Loucy (cell line): ENCODE results near the gene PPP1R2B.
A peak's percentile ranks its signal among the peaks of the same experiment; 100 is the strongest.

Experiments
- H2AFZ ChIP-seq: fragments of 200-600 bp; sonication (generic); 2 replicates; pipeline ENCODE4 v1.6.0; 2016; ENCODE audit warnings: antibody characterized with exemption, mild to moderate bottlenecking, low read length, moderate library complexity
- H3F3A ChIP-seq: fragments of 200-600 bp; 2 replicates; pipeline ENCODE4 v1.6.0; 2016; ENCODE audit warnings: antibody characterized with exemption, low read depth, mild to moderate bottlenecking
- H3K27me3 ChIP-seq: fragments of 200-600 bp; sonication (generic); 2 replicates; pipeline ENCODE4 v1.6.1; 2014; ENCODE audit warnings: low read length, mild to moderate bottlenecking; ENCODE audit not compliant: insufficient read depth, poor library complexity, severe bottlenecking
- H3K36me3 ChIP-seq: fragments of 200-600 bp; sonication (generic); 2 replicates; pipeline ENCODE4 v1.6.1; 2016; ENCODE audit warnings: low read length; ENCODE audit not compliant: insufficient read depth
- H3K4me1 ChIP-seq: fragments of 200-600 bp; sonication (generic); 2 replicates; pipeline ENCODE4 v1.5.1; 2014; ENCODE audit warnings: low read length, mild to moderate bottlenecking; ENCODE audit not compliant: insufficient read depth, poor library complexity, severe bottlenecking
- H3K4me2 ChIP-seq: fragments of 200-600 bp; sonication (generic); 2 replicates; pipeline ENCODE4 v1.6.0; 2014; ENCODE audit warnings: antibody characterized with exemption, low read length, low read depth, mild to moderate bottlenecking; ENCODE audit not compliant: poor library complexity, severe bottlenecking
- H3K4me3 ChIP-seq: fragments of 200-600 bp; sonication (generic); 2 replicates; pipeline ENCODE4 v1.5.1; 2014; ENCODE audit warnings: low read length, mild to moderate bottlenecking, mixed read lengths; ENCODE audit not compliant: poor library complexity, severe bottlenecking
- H3K79me2 ChIP-seq: fragments of 200-600 bp; sonication (generic); 2 replicates; pipeline ENCODE4 v1.6.1; 2014; ENCODE audit warnings: low read length; ENCODE audit not compliant: insufficient read depth
- H3K9ac ChIP-seq: fragments of 200-600 bp; sonication (generic); 2 replicates; pipeline ENCODE4 v1.6.0; 2014; ENCODE audit warnings: mild to moderate bottlenecking, low read depth, low read length, moderate library complexity; ENCODE audit not compliant: poor library complexity, severe bottlenecking
- H3K9me2 ChIP-seq: fragments of 200-600 bp; sonication (generic); replicated peaks from 2 replicates; pipeline ENCODE4 v1.6.1; 2016; ENCODE audit warnings: low read depth, low read length, mixed read lengths
- H3K9me3 ChIP-seq: fragments of 200-600 bp; sonication (generic); 2 replicates; pipeline ENCODE4 v1.6.1; 2014; ENCODE audit warnings: mild to moderate bottlenecking, antibody characterized with exemption, low read length, low read depth; ENCODE audit not compliant: insufficient read depth
- H4K20me1 ChIP-seq: fragments of 200-600 bp; sonication (generic); 2 replicates; pipeline ENCODE4 v1.6.0; 2014; ENCODE audit warnings: antibody characterized with exemption, low read length, mild to moderate bottlenecking; ENCODE audit not compliant: insufficient read depth, poor library complexity, severe bottlenecking
- CTCF ChIP-seq: fragments of 200-600 bp; sonication (generic); conservative IDR thresholded peaks from 2 replicates; pipeline ENCODE4 v1.5.1; 2014; ENCODE audit warnings: mild to moderate bottlenecking, antibody characterized with exemption, low read length
- EZH2phosphoT487 ChIP-seq: fragments of 200-600 bp; IDR thresholded peaks from 2 replicates; pipeline ENCODE4 v1.6.1; 2018; ENCODE audit warnings: antibody characterized with exemption, mild to moderate bottlenecking, moderate library complexity, borderline replicate concordance

PPP1R2B gene

GRCh38 chr5:156871212-156871611 is 21.1 kb downstream of the PPP1R2B start:
- Histone ChIP-seq H3K36me3 (no peaks in the 10 kb centered on the region), H3K9me3 (no peaks in the 10 kb centered on the region; the same call in 1 of the 2 replicates), H3K4me2 (no peak overlapping the region), H2AFZ (no peak overlapping the region), H3K27me3 (no peaks in the 10 kb centered on the region), H3K9ac (no peak overlapping the region), H3K4me3 (no peak overlapping the region), H3K79me2 (no peaks in the 10 kb centered on the region), H4K20me1 (no peaks in the 10 kb centered on the region), H3K9me2 (no peaks in the 10 kb centered on the region), H3K4me1 (peaks cover 12% of the 10 kb centered on the region), H3F3A (no peaks in the 10 kb centered on the region)
- no peak for TF ChIP-seq EZH2phosphoT487
- no peak for TF ChIP-seq CTCF

GRCh38 chr5:156879665-156880285 is 29.7 kb downstream of the PPP1R2B start:
- Histone ChIP-seq H3K27me3 (no peaks in the 10 kb centered on the region), H3K79me2 (no peaks in the 10 kb centered on the region), H3K9me2 (no peaks in the 10 kb centered on the region), H3F3A (peaks cover 5% of the 10 kb centered on the region), H3K4me2 (peak overlapping the region; percentile 63), H3K9ac (peak overlapping the region; percentile 65), H3K4me3 (peak overlapping the region; percentile 36), H3K4me1 (peaks cover 64% of the 10 kb centered on the region), H3K36me3 (no peaks in the 10 kb centered on the region), H2AFZ (no peak overlapping the region), H4K20me1 (no peaks in the 10 kb centered on the region), H3K9me3 (no peaks in the 10 kb centered on the region)
- TF ChIP-seq CTCF (no peak), EZH2phosphoT487 (no peak)

- Histone ChIP-seq H3K36me3 (no peaks in the 10 kb centered on the region), H3K4me3 (no peak overlapping the region), H3K4me1 (peaks cover 57% of the 10 kb centered on the region), H3K9me3 (no peaks in the 10 kb centered on the region), H3K4me2 (peak overlapping the region; percentile 41), H3K9ac (peak overlapping the region; percentile 60), H3K79me2 (no peaks in the 10 kb centered on the region), H3K9me2 (no peaks in the 10 kb centered on the region), H3K27me3 (no peaks in the 10 kb centered on the region), H4K20me1 (no peaks in the 10 kb centered on the region), H3F3A (peaks cover 5% of the 10 kb centered on the region), H2AFZ (peak overlapping the region; percentile 40; the same call in 1 of the 2 replicates)
- TF ChIP-seq CTCF, result no peak
- TF ChIP-seq EZH2phosphoT487, result no peak
Observed at GRCh38 chr5:156883316-156883875, 33.3 kb downstream of the PPP1R2B start.
